GM19023 (cell line): ENCODE results near the gene SLC35F2.
"Not testable (repeated sequence)": the region's sequence is repeated elsewhere in the genome, so short reads cannot be mapped to it uniquely, and the experiment has no call there.

Experiments used
- ATAC-seq: cut with Tn5 transposase; IDR thresholded peaks from one replicate; pipeline ENCODE4 v1.9.1; 2021; ENCODE audit warnings: mild to moderate bottlenecking, moderate library complexity; ENCODE audit not compliant: unreplicated experiment

The SLC35F2 gene

DNA sequence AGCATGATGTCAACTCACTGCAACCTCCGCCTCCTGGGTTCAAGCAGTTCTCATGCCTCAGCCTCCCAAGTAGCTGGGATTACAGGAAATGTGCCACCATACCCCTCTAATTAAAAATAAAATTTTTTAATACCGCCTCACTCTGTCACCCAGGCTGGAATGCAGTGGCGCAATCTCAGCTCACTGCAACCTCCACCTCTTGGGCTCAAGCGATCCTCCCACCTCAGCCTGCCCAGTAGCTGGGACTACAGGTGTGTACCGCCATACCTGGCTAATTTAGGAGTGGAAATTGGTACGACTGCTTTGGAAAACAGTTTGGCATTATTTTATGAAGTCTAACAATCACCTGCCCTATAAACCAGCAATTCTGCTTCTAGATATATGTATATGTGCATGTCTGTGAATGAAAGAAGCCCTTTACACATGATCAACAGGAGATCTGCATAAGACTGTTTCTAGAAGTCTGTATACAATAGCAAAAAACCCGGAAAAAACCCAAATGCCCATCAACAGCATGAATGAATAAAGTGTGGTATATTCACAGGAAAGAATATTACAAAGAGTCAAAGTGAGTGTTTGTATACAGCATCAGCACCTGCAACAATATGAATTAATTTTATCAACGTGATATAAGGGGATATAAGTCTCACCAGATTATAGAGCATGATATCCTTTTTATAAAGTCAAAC, 16.0 kb downstream of the SLC35F2 start:
- no peak for ATAC-seq

GRCh38 chr11:107840129-107840484, 18.5 kb downstream of the SLC35F2 start:
- peak; percentile 18 for ATAC-seq

DNA sequence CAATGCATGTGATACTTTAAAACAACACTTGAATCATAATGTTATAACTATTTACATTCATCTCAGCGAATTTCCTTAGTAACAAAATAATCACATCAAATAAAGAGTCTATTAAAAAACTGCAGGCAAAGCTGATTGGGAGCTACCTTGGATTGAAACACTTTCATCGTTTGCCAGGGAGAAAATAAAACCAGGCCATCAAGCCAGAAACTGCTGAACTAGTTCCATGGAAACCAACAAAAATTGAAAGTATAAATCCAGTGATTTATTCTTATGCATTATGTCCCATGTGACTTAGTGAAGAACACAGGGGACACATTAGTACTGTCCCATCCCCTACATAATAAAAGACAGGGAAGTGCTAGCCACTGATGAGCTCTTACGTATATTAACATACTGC, 21.7 kb downstream of the SLC35F2 start:
- ATAC-seq: no peak

GRCh38 chr11:107834995-107835394, 23.6 kb downstream of the SLC35F2 start:
- no peak for ATAC-seq

GRCh38 chr11:107833926-107834325, 24.7 kb downstream of the SLC35F2 start:
- ATAC-seq: not testable (repeated sequence)

DNA sequence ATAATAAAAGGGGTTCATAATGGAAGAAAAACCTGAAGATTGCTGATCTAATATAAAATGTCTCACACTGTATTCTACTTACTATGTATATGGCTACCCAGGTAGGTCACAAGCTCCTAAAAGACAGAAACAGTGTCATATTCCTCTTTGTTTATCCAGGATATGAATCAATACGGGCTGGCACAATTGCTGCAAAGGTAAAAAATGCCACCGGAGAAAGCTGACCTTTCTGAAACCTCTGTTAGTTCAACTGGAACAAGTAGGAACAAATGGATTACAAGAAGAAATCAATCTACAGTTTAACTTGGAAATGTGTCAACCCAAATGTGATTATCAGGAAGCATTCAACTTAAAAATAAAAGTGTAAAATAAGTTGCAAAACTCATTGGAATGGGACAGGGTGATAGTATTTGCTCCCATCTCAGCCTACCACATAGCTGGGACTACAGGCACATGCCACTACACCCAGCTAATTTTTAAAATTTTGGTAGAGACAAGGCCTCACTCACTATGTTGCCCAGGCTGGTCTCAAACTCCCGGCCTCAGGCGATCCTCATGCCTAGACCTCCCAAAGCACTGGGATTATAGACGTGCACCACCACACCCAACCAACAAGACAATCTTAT, 27.6 kb downstream of the SLC35F2 start:
- no peak for ATAC-seq

DNA sequence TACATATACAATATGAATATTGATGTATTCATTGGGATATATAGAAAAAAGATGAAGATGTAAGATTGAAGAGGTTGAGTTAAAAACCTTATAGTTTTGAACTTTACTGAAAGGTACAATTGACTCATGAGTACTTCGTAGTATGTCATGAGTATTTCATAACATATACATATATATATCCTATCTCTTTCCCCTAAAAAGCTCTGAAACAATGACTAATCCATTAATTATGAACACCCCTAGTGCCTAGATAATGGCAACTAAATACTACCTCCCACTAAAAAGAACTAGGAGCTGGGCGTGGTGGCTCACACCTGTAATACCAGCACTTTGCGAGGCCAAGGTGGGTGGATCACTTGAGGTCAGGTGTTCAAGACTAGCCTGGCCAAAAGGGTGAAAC, 31.5 kb downstream of the SLC35F2 start:
- no peak for ATAC-seq

GRCh38 chr11:107825875-107826274, 32.7 kb downstream of the SLC35F2 start:
- ATAC-seq: no peak

GRCh38 chr11:107824668-107825369, 33.8 kb downstream of the SLC35F2 start:
- no peak for ATAC-seq

GRCh38 chr11:107821199-107821927, 37.2 kb downstream of the SLC35F2 start:
- ATAC-seq: no peak

DNA sequence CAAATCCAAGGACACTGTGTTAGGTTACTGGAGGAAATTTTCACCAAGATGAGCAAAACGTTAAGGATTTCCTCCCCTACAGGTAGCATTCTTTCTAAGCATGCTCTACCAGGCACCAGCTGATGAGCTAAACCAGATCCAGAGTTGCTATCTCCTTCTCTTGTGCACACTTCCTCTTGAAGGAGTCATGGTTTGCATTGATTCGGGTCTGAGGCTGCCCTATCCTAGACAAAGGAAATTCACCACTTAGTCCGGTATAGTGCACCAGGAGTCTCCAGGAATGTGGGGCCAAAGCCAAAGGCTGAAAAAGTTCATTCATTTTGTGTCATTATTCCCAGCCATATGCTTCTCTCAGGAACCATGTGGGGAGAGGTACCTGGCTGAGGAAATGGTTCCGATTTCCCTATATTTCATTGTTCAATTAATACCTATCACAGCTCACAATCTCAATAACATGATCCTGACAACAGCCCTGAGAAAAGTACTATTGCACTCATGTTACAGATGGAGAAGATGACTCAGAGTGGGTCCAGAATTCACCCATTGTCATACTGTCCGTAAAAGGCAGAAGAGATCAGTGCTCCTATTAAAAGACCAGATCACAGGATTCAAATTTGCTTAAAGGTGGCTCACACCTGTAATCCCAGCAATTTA, 39.1 kb downstream of the SLC35F2 start:
- no peak for ATAC-seq

DNA sequence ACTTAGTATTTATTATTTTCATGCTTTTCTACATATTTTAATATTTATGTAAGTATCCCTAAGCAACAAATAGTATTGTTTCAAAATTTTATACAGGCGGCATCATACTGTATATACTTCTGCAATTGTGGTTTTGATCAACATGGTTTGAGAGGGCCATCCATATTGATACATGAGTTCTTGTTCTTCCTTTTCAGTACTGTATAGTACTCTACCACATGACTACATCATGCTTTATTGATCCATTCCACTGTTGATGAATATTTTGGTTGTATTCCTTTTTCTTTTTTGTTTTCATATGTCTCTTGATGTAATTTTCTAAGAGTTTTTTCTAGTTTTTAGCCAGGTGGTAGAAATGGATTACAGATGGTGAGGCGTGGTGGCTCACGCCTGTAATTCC, 40.1 kb downstream of the SLC35F2 start:
- ATAC-seq: no peak

DNA sequence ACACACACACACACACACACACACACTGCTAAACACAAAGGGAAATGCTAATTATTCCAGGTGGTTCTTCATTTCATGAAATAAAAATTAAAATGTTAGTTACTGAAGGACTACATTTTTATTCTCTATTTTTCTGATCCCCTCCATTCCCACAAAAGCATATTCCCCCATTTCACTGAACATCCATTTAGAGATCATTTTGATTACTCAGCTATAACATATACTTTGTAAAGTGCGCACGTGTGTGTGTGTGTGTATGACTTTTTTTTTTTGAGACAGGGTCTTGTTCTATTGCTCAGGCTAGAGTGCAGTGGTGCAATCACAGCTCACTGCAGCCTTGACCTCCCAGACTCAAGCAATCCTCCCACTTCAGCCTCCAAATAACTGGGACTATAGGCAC, 42.6 kb downstream of the SLC35F2 start:
- ATAC-seq: no peak

DNA sequence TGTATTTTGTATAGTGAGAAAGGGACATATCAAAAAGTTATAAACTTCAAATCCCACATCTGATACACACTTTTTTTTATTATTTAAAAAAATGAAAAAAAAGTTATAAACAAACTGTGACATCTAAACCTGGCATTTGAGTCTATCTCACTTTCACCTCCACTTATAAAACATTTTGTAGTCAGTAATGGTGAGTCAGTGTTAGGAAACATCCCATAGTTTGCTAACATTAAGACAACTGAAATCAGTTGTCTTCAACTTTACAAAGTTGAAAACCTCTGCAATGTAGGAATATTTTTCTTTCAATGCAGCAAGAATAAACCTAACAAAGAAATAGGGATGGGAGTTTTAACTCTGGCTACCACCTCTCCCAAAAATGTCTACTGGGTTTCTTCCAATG, 47.7 kb downstream of the SLC35F2 start:
- ATAC-seq: no peak

DNA sequence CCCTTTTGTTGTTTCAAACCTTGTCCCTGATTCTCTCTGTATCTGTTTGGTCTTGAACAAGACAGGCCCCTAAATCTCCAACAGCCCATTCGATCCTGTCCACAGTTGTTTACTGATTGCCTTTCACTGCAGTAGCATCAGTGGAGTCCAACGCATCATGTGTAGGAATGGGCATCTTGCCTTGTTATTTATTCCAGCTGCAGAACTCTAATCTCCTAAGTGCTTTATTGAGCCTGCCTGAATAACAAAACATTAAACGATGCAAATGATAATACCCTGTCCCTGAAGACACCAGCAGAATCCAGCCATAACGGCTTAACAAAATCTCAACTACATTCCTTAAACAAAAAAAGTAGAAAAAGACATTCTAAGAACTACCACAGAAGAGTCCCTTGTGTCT, 50.1 kb downstream of the SLC35F2 start:
- ATAC-seq: no peak

- no peak for ATAC-seq
These were observed 53.6 kb downstream of the SLC35F2 start for GRCh38 chr11:107804971-107805370.

DNA sequence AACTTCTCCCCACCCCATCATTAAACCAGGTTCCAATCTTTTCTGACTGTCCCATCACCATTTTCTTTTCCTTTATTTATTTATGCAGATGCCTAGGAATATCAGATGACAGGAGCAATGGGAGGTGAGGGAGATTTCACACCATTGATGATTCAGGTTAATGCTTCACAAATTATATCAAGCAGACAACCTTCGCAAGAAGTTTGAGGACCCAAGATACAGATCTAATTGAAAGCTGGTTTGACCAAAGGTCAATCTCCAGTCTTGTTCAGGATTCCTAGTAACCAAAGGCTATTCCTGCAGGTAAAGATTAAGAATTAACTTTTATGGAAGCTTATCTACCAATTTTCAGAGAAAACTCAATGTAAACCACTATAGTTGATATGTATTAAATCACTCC, 54.4 kb downstream of the SLC35F2 start:
- no peak for ATAC-seq

DNA sequence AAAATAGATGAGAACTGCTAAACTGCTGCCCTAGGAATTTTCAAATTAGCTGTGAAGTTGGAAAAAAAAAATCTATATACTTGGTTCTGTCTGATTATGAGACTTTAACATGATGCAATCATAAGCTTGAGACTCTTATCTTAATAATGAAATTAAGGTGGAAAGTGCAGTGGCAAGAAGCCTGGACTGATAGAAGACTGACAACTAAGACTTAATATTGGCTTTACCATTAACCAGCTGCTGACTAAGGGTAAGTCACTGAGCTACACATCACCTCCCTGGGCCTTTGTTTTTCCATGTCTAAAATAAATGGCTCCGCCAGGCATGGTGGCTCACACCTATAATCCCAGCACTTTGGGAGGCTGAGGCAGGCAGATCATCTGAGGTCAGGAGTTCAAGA, 56.9 kb downstream of the SLC35F2 start:
- ATAC-seq: no peak

DNA sequence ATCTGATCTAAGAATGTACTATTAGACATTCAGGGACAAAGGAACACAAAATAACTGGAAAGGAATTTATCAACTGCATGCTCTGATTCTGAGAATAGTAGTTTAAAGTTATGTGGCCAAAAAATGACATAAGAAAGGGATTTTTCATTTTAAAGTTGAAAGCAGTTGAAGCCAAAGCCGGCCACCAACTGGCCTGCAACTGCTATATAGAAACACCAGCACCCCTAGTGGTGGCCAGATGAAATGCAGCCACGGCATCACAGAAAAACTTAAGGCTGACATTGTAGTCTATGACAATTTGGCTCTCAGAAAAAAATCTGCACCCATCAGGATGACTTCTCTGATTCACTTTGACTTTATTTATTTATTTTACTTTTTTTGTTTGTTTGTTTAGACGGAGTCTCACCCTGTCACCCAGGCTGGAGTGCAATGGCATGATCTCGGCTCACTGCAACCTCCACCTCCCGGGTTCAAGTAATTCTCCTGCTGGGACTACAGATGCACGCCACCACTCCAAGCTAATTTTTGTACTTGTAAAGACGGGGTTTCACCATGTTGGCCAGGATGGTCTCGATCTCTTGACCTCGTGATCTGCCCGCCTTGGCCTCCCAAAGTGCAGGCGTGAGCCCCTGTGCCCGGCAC, 59.2 kb downstream of the SLC35F2 start:
- ATAC-seq: peak; percentile 85

DNA sequence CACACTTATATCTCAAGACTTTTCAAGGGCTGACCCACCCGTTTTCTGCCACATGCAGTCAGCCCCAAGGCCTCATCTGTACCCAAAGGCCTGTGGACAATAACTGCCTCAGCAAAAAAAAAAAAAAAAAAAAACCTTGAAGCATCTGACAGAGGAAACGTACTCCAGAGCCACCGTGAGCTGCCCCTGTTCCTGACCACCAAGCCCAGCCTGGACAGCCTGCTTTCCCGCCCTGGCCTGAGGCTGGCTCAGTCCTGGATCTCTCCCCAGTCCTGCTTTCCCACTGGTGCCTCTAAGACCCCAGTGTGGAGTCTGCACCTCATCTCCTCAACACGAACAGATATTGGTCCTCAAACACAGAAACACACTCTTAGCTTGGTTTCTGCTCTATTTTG, 66.5 kb downstream of the SLC35F2 start:
- ATAC-seq: no peak
